Measurements from ENCODE around the gene HAX1.

The HAX1 gene

DNA sequence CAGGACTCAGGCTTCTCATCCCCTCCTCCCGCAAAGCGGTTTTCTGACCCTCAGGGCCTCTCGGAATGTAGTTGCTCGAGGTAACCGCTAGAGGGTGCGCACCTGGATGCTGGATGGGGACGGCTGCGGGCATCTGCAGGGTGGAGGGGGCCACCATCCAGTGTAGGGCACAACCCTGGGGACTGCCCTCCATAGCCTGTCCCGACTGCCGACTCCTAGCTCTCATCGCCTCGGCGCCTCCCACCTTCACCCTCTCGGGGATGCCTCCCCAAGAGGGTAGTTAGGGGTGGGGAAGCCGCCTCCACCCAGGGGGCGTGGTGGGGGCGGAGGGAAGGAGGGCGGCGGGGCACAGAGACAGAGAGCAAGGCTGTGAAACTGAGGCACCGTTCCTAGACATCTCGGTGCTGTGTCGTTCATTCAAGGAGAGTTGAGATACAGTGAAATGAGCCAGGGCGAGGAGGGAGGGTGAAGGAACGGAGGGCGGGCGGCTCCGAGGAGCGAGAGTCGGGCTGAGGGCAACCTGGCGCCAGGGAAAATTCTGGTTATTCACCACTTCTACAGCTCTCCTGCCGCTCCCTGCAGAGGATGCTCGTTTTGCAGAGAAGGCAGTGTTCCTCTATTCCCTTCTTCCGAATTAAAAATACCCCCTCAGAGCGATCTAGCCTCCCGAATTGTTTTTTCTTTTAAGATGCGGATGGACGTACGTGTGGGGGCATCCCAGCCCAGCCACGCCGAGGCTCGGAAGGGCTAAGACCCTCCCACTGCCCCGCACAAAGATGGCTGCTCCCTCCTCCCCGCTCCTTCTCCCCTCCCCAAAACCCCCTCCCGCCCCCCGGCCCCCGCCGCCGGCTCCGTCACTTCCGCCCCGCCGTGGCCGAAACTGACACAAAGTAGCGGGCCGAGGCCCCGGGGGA is 52.5 kb downstream of the HAX1 start, which contains the start of gene ATP8B2:
ATP8B2 (plus strand) TSS at position 857 of the 914 bp plus-strand sequence. CDS start 2,617 bp downstream, outside the sequence.
- in situ Hi-C loops (cut with HindIII; ENCODE audit: low sequenced_read_pairs) = no loop called here
